Caco-2 (cell line): ENCODE results near the gene EXD3. TPM values are rescaled to one million over a fixed set of nuclear protein-coding genes. Genes with fewer than 3 reads are reported as not detected.

Source experiments
- BruUV-seq: library from RNA; stranded (reverse); fragments of 400-500 nt; replicated peaks from 2 replicates; lab custom pipeline; 2021; lab: Mats Ljungman, UMichigan
- CTCF ChIA-PET: fragments of 300-600 bp; sonication (Branson Sonifier 250); formaldehyde crosslinking; loops from one replicate; lab custom pipeline; 2022; ENCODE audit warnings: antibody characterized with exemption; lab: Charles Lee
- POLR2A ChIA-PET: fragments of 300-600 bp; sonication (Branson Sonifier 250); formaldehyde crosslinking; loops from one replicate; lab custom pipeline; 2022; ENCODE audit warnings: antibody characterized with exemption; lab: Charles Lee
- DNase-seq, 2 experiments: peaks; one replicate each; pipeline versions ENCODE4 v3.0.0 to v3.0.0-alpha.2; 2020 to 2022
- H3K27me3 ChIP-seq: replicated peaks from 2 replicates; pipeline ENCODE4 v1.6.0; 2011; ENCODE audit warnings: low read length; ENCODE audit not compliant: control insufficient read depth, insufficient read depth
- H3K36me3 ChIP-seq: 2 replicates; pipeline ENCODE4 v1.5.1; 2011; ENCODE audit warnings: low read length; ENCODE audit not compliant: control insufficient read depth, insufficient read depth
- H3K4me1 ChIP-seq: fragments of 250-450 bp; sonication (Bioruptor Pico); 2 replicates; pipeline ENCODE4 v1.5.1; 2020; ENCODE audit warnings: mild to moderate bottlenecking
- H3K4me3 ChIP-seq: 2 replicates; pipeline ENCODE4 v1.5.1; 2011; ENCODE audit warnings: low read depth, mild to moderate bottlenecking, control low read depth, low read length
- H3K9me3 ChIP-seq: fragments of 250-450 bp; sonication (Bioruptor Pico); 2 replicates; pipeline ENCODE4 v1.5.1; 2020; ENCODE audit warnings: mild to moderate bottlenecking, moderate library complexity
- H3K27ac Mint-ChIP-seq: one replicate; pipeline ENCODE4 v1.8.0; 2022; ENCODE audit warnings: mixed read lengths; ENCODE audit not compliant: unreplicated experiment
- H3K27me3 Mint-ChIP-seq: one replicate; pipeline ENCODE4 v1.8.0; 2022; ENCODE audit warnings: mixed read lengths; ENCODE audit not compliant: insufficient read depth, unreplicated experiment
- H3K36me3 Mint-ChIP-seq: one replicate; pipeline ENCODE4 v1.8.0; 2022; ENCODE audit warnings: mild to moderate bottlenecking, mixed read lengths; ENCODE audit not compliant: insufficient read depth, unreplicated experiment
- H3K4me1 Mint-ChIP-seq: one replicate; pipeline ENCODE4 v1.8.0; 2022; ENCODE audit warnings: low read depth, mixed read lengths; ENCODE audit not compliant: unreplicated experiment
- H3K4me3 Mint-ChIP-seq: one replicate; pipeline ENCODE4 v1.8.0; 2022; ENCODE audit warnings: mild to moderate bottlenecking, moderate library complexity, mixed read lengths; ENCODE audit not compliant: unreplicated experiment
- H3K9me3 Mint-ChIP-seq: one replicate; pipeline ENCODE4 v1.8.0; 2022; ENCODE audit warnings: mixed read lengths; ENCODE audit not compliant: unreplicated experiment
- intact Hi-C: fragments of 100-400 bp; cut with micrococcal nuclease; formaldehyde crosslinking; loops from one replicate; pipeline ENCODE4 v1.10.0; 2022; ENCODE audit not compliant: unreplicated experiment
- total RNA-seq: library from RNA; stranded (reverse); gene quantifications from 2 replicates; pipeline ENCODE4 v1.2.3, GENCODE V29; 2022
- TF ChIP-seq, protein P1 (sequence below), 2 experiments: fragments of 200-600 bp in 1 of 2; IDR thresholded peaks; 1 replicate in 1 of 2; 2 replicates in 1 of 2; pipeline versions ENCODE4 v1.5.1 to v1.8.0; 2011 to 2022; ENCODE audit warnings: antibody characterized with exemption in 1 of 2, control low read depth in 1 of 2, inconsistent platforms in 1 of 2, low read depth in 1 of 2, low read length in 1 of 2, mild to moderate bottlenecking in 1 of 2, moderate library complexity in 1 of 2; ENCODE audit not compliant: insufficient read depth in 1 of 2, severe bottlenecking in 1 of 2, unreplicated experiment in 1 of 2

Gene EXD3
- total RNA-seq, 1 experiment from 2014 or later, result 10.9 TPM

- ChIA-PET CTCF (interaction anchor here (0.6 kb wide), 1 partner anchor 298 kb away, joined by 3 read pairs; no protein-coding TSS in a partner anchor), POLR2A (no interaction called here)
- H3K4me1 Mint-ChIP-seq, result no peaks in the 10 kb centered on the region
- H3K27me3 ChIP-seq, result no peaks in the 10 kb centered on the region
- intact Hi-C loops, result no loop called here
- no TSS peak for BruUV-seq
- no peak overlapping the region for H3K4me3 Mint-ChIP-seq
- H3K27ac Mint-ChIP-seq, result no peak overlapping the region
- no peaks in the 10 kb centered on the region for H3K27me3 Mint-ChIP-seq
- no peaks in the 10 kb centered on the region for H3K36me3 ChIP-seq
- DNase-seq, result no peak
- no peaks in the 10 kb centered on the region for H3K4me1 ChIP-seq
- TF ChIP-seq, protein P1, sequence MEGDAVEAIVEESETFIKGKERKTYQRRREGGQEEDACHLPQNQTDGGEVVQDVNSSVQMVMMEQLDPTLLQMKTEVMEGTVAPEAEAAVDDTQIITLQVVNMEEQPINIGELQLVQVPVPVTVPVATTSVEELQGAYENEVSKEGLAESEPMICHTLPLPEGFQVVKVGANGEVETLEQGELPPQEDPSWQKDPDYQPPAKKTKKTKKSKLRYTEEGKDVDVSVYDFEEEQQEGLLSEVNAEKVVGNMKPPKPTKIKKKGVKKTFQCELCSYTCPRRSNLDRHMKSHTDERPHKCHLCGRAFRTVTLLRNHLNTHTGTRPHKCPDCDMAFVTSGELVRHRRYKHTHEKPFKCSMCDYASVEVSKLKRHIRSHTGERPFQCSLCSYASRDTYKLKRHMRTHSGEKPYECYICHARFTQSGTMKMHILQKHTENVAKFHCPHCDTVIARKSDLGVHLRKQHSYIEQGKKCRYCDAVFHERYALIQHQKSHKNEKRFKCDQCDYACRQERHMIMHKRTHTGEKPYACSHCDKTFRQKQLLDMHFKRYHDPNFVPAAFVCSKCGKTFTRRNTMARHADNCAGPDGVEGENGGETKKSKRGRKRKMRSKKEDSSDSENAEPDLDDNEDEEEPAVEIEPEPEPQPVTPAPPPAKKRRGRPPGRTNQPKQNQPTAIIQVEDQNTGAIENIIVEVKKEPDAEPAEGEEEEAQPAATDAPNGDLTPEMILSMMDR (IDR thresholded peaks at IDR 0.05; ENCODE audit: insufficient read depth in 1 of 2, low read depth in 1 of 2, low read length in 1 of 2, severe bottlenecking in 1 of 2, unreplicated experiment in 1 of 2), result no peak
- no peaks in the 10 kb centered on the region for H3K36me3 Mint-ChIP-seq
- H3K9me3 ChIP-seq, result peaks cover 8% of the 10 kb centered on the region
- H3K4me3 ChIP-seq, result no peak overlapping the region
- no peaks in the 10 kb centered on the region for H3K9me3 Mint-ChIP-seq
Measured at GRCh38 chr9:137336735-137337134, 86.2 kb downstream of the EXD3 start.

DNA sequence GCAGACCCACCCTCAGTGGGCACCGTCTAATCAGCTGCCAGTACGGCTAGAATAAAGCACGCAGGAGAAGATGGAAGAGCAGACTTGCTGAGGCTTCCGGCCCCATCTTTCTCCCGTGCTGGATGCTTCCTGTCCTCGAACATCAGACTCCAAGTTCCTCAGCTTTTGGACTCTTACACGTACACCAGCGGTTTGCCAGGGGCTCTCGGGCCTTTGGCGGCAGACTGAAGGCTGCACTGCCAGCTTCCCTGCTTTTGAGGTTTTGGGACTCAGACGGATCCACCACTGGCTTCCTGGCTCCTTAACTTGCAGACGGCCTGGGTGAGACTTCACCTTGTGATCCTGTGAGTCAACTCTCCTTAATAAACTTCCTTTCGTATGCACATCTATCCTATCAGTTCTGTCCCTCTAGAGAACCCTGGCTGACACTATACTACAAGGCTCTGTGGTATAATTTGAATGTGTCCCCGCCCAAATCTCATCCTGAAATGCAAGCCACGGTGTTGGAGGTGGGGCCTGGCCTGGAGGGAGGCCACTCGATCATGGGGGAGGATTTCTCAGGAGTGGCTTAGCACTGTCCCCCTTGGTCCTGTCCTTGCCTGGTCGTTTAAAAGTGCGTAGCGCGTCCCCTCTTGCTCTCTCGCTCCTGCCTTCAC lies 89.8 kb downstream of the EXD3 start:
- H3K9me3 Mint-ChIP-seq, result no peaks in the 10 kb centered on the region

DNA sequence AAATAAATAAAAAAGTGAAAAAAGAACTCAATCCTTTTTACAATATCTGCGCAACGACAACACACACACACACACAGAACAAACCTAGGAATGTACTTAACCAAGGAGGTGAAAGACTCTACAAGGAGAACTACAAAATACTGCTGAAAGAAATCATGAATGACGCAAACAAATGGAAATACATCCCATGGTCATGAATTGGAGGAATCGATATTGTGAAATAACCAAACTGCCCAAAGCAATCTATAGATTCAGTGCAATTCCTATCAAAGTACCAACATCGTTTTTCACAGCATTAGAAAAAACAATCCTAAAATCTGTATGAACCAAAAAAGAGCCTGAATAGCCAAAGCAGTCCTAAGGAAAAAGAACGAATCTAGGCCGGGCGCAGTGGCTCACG lies 91.0 kb downstream of the EXD3 start:
- POLR2A ChIA-PET, result no interaction called here
- no peak overlapping the region for H3K4me3 Mint-ChIP-seq
- H3K4me1 Mint-ChIP-seq, result no peaks in the 10 kb centered on the region
- no peaks in the 10 kb centered on the region for H3K36me3 ChIP-seq
- H3K36me3 Mint-ChIP-seq, result no peaks in the 10 kb centered on the region
- no peaks in the 10 kb centered on the region for H3K4me1 ChIP-seq
- no peaks in the 10 kb centered on the region for H3K9me3 Mint-ChIP-seq
- intact Hi-C loops, result no loop called here
- H3K4me3 ChIP-seq, result no peak overlapping the region
- no peak overlapping the region for H3K27ac Mint-ChIP-seq
- CTCF ChIA-PET, result no interaction called here
- no peaks in the 10 kb centered on the region for H3K27me3 Mint-ChIP-seq
- H3K27me3 ChIP-seq, result no peaks in the 10 kb centered on the region
- no TSS peak for BruUV-seq
- H3K9me3 ChIP-seq, result peaks cover 5% of the 10 kb centered on the region
- TF ChIP-seq, protein P1 (IDR thresholded peaks at IDR 0.05; ENCODE audit: insufficient read depth in 1 of 2, low read depth in 1 of 2, low read length in 1 of 2, severe bottlenecking in 1 of 2, unreplicated experiment in 1 of 2), result no peak
- no peak for DNase-seq

More for the DNA sequence above, 89.8 kb downstream of the EXD3 start:
- no TSS peak for BruUV-seq
- peaks cover 8% of the 10 kb centered on the region for H3K9me3 ChIP-seq
- ChIA-PET CTCF (no interaction called here), POLR2A (no interaction called here)
- H3K27me3 Mint-ChIP-seq, result no peaks in the 10 kb centered on the region
- H3K36me3 Mint-ChIP-seq, result no peaks in the 10 kb centered on the region
- no peaks in the 10 kb centered on the region for H3K27me3 ChIP-seq
- no peaks in the 10 kb centered on the region for H3K4me1 ChIP-seq
- TF ChIP-seq, protein P1 (IDR thresholded peaks at IDR 0.05; ENCODE audit: insufficient read depth in 1 of 2, low read depth in 1 of 2, low read length in 1 of 2, severe bottlenecking in 1 of 2, unreplicated experiment in 1 of 2), result no peak
- H3K4me3 Mint-ChIP-seq, result no peak overlapping the region
- no peak overlapping the region for H3K4me3 ChIP-seq
- DNase-seq, result no peak
- H3K36me3 ChIP-seq, result no peaks in the 10 kb centered on the region
- no peaks in the 10 kb centered on the region for H3K4me1 Mint-ChIP-seq
- intact Hi-C loops, result no loop called here
- no peak overlapping the region for H3K27ac Mint-ChIP-seq
